ENCODE data around the gene CNPY4.

CNPY4 gene

DNA sequence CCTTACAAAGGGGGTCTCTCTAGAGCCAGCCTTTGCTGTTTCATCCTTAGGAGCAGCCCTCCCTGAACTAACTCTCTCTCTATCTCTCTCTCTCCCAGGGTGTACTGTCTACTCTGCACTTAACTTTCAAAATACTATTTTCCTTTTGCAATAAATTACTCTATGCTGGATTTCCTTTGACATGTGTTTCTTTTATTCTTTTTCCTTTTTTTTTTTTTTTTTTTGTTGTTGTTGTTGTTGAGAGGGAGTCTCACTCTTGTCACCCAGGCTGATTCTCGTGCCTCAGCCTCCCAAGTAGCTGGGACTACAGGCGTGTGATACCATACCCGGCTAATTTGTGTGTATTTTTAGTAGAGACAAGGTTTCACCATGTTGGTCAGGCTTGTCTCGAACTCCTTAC is 36.5 kb upstream of the CNPY4 start:
- Histone ChIP-seq H3K27me3 (ENCODE audit: insufficient read depth, low read length) (no peaks in the 10 kb centered on the region), H3K4me1 (ENCODE audit: control insufficient read depth, insufficient read depth, low read length, unreplicated experiment) (peaks cover 20% of the 10 kb centered on the region), H2AFZ (ENCODE audit: low read length, unreplicated experiment) (no peak overlapping the region), H3K27ac (ENCODE audit: low read depth, low read length) (no peak overlapping the region), H3K79me2 (ENCODE audit: control insufficient read depth, insufficient read depth, low read length, unreplicated experiment) (peaks cover 37% of the 10 kb centered on the region), H3K4me3 (ENCODE audit: low read depth, low read length) (no peak overlapping the region), H3K36me3 (ENCODE audit: insufficient read depth, low read length) (peaks cover 6% of the 10 kb centered on the region; the same call in 1 of the 2 replicates)

DNA sequence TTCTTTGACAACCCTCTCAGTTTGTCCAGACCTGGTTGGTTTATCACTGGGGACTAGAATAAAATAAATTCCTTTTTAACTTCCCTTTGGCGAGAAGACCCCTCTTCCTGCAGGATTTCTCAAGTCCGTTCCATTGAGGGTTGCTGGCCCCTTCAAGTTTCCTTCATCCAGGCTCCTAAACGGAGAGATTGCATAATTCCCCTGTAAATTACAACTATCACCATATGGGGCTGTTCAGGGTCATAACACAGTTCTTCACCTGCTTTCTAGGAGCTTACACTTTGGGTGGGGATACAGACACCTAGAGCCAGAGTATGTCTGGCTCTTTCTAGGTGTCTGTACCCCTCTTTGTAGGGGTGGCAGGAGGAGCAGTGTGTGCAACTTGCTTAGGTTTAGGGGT is 33.9 kb upstream of the CNPY4 start:
- Histone ChIP-seq H2AFZ (ENCODE audit: low read length, unreplicated experiment) (no peak overlapping the region), H3K4me1 (ENCODE audit: control insufficient read depth, insufficient read depth, low read length, unreplicated experiment) (peaks cover 28% of the 10 kb centered on the region), H3K27ac (ENCODE audit: low read depth, low read length) (no peak overlapping the region), H3K27me3 (ENCODE audit: insufficient read depth, low read length) (no peaks in the 10 kb centered on the region), H3K79me2 (ENCODE audit: control insufficient read depth, insufficient read depth, low read length, unreplicated experiment) (peaks cover 18% of the 10 kb centered on the region), H3K36me3 (ENCODE audit: insufficient read depth, low read length) (peaks cover 2% of the 10 kb centered on the region; the same call in 1 of the 2 replicates), H3K4me3 (ENCODE audit: low read depth, low read length) (no peak overlapping the region)

GRCh38 chr7:100087055-100087750 is 32.2 kb upstream of the CNPY4 start:
- peak overlapping the region; percentile 14 for H2AFZ ChIP-seq (ENCODE audit: low read length, unreplicated experiment)
- H3K27ac ChIP-seq (ENCODE audit: low read depth, low read length): peak overlapping the region; percentile 95
- peaks cover 32% of the 10 kb centered on the region for H3K4me1 ChIP-seq (ENCODE audit: control insufficient read depth, insufficient read depth, low read length, unreplicated experiment)
- H3K4me3 ChIP-seq (ENCODE audit: low read depth, low read length): peak overlapping the region; percentile 31; the same call in 1 of the 2 replicates
- peaks cover 19% of the 10 kb centered on the region for H3K79me2 ChIP-seq (ENCODE audit: control insufficient read depth, insufficient read depth, low read length, unreplicated experiment)
- no peaks in the 10 kb centered on the region for H3K27me3 ChIP-seq (ENCODE audit: insufficient read depth, low read length)
- peaks cover 17% of the 10 kb centered on the region; the same call in 1 of the 2 replicates for H3K36me3 ChIP-seq (ENCODE audit: insufficient read depth, low read length)

DNA sequence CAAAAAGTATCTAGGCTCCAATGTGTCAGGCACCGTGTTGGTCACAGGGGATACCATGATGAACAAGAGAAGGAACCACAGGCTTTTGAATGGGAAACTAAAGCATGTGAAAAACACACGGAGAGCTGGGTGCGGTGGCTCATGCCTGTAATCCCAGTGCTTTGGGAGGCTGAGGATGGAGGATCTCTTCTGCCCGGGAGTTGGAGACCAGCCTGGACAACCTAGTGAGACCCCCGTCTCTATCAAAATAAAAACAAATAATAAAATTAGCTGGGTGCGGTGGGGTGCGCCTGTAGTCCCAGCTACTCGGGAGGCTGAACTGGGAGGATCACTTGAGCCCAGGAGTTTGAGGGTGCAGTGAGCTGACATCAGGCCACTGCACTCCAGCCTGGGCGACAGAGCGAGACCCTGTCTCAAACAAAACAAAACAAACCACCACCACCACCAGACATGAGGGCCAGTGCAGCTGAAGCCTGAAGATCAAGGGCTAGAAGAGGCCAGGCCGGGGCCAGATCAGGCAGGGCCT is 31.3 kb upstream of the CNPY4 start:
- H3K27ac ChIP-seq (ENCODE audit: low read depth, low read length): peak overlapping the region; percentile 95

GRCh38 chr7:100088621-100089457 is 30.6 kb upstream of the CNPY4 start, which contains the start of gene COPS6:
TSS of gene COPS6 (plus strand) at chr7:100088969. CDS start at chr7:100088991, 22 bp downstream.
- H3K36me3 ChIP-seq (ENCODE audit: insufficient read depth, low read length): peaks cover 26% of the 10 kb centered on the region; the same call in 1 of the 2 replicates
- peak within 1 kb of the TSS; percentile 26 for H2AFZ ChIP-seq (ENCODE audit: low read length, unreplicated experiment)
- peaks cover 32% of the 10 kb centered on the region for H3K4me1 ChIP-seq (ENCODE audit: control insufficient read depth, insufficient read depth, low read length, unreplicated experiment)
- peak within 1 kb of the TSS; percentile 95 for H3K27ac ChIP-seq (ENCODE audit: low read depth, low read length)
- H3K27me3 ChIP-seq (ENCODE audit: insufficient read depth, low read length): no peaks in the 10 kb centered on the region
- peak within 1 kb of the TSS; percentile 82 for H3K4me3 ChIP-seq (ENCODE audit: low read depth, low read length)
- peaks cover 22% of the 10 kb centered on the region for H3K79me2 ChIP-seq (ENCODE audit: control insufficient read depth, insufficient read depth, low read length, unreplicated experiment)

More for the DNA sequence above, 31.3 kb upstream of the CNPY4 start:
- Histone ChIP-seq H3K4me3 (ENCODE audit: low read depth, low read length) (peak overlapping the region; percentile 82), H3K79me2 (ENCODE audit: control insufficient read depth, insufficient read depth, low read length, unreplicated experiment) (peaks cover 22% of the 10 kb centered on the region), H3K36me3 (ENCODE audit: insufficient read depth, low read length) (peaks cover 24% of the 10 kb centered on the region; the same call in 1 of the 2 replicates), H3K27me3 (ENCODE audit: insufficient read depth, low read length) (no peaks in the 10 kb centered on the region), H2AFZ (ENCODE audit: low read length, unreplicated experiment) (peak overlapping the region; percentile 26), H3K4me1 (ENCODE audit: control insufficient read depth, insufficient read depth, low read length, unreplicated experiment) (peaks cover 32% of the 10 kb centered on the region)

- H3K4me1 ChIP-seq (ENCODE audit: control insufficient read depth, insufficient read depth, low read length, unreplicated experiment): peaks cover 32% of the 10 kb centered on the region
- H3K27me3 ChIP-seq (ENCODE audit: insufficient read depth, low read length): no peaks in the 10 kb centered on the region
- peak overlapping the region; percentile 26 for H2AFZ ChIP-seq (ENCODE audit: low read length, unreplicated experiment)
- peak overlapping the region; percentile 82 for H3K4me3 ChIP-seq (ENCODE audit: low read depth, low read length)
- peaks cover 22% of the 10 kb centered on the region for H3K79me2 ChIP-seq (ENCODE audit: control insufficient read depth, insufficient read depth, low read length, unreplicated experiment)
- peak overlapping the region; percentile 95 for H3K27ac ChIP-seq (ENCODE audit: low read depth, low read length)
- H3K36me3 ChIP-seq (ENCODE audit: insufficient read depth, low read length): peaks cover 34% of the 10 kb centered on the region
Observed at GRCh38 chr7:100089458-100090196, 29.8 kb upstream of the CNPY4 start.

GRCh38 chr7:100090527-100091410 is 28.7 kb upstream of the CNPY4 start:
- no peak overlapping the region for H2AFZ ChIP-seq (ENCODE audit: low read length, unreplicated experiment)
- peaks cover 22% of the 10 kb centered on the region for H3K79me2 ChIP-seq (ENCODE audit: control insufficient read depth, insufficient read depth, low read length, unreplicated experiment)
- no peaks in the 10 kb centered on the region for H3K27me3 ChIP-seq (ENCODE audit: insufficient read depth, low read length)
- peaks cover 32% of the 10 kb centered on the region for H3K4me1 ChIP-seq (ENCODE audit: control insufficient read depth, insufficient read depth, low read length, unreplicated experiment)
- H3K36me3 ChIP-seq (ENCODE audit: insufficient read depth, low read length): peaks cover 42% of the 10 kb centered on the region
- H3K4me3 ChIP-seq (ENCODE audit: low read depth, low read length): no peak overlapping the region
- peak overlapping the region; percentile 34 for H3K27ac ChIP-seq (ENCODE audit: low read depth, low read length)

GRCh38 chr7:100091411-100092181 is 27.8 kb upstream of the CNPY4 start:
- Histone ChIP-seq H3K36me3 (ENCODE audit: insufficient read depth, low read length) (peaks cover 42% of the 10 kb centered on the region), H3K4me1 (ENCODE audit: control insufficient read depth, insufficient read depth, low read length, unreplicated experiment) (peaks cover 30% of the 10 kb centered on the region), H3K27me3 (ENCODE audit: insufficient read depth, low read length) (no peaks in the 10 kb centered on the region), H3K79me2 (ENCODE audit: control insufficient read depth, insufficient read depth, low read length, unreplicated experiment) (peaks cover 22% of the 10 kb centered on the region), H3K4me3 (ENCODE audit: low read depth, low read length) (no peak overlapping the region), H2AFZ (ENCODE audit: low read length, unreplicated experiment) (no peak overlapping the region), H3K27ac (ENCODE audit: low read depth, low read length) (no peak overlapping the region)

- Histone ChIP-seq H3K27ac (ENCODE audit: low read depth, low read length) (no peak overlapping the region), H3K36me3 (ENCODE audit: insufficient read depth, low read length) (peaks cover 53% of the 10 kb centered on the region), H3K27me3 (ENCODE audit: insufficient read depth, low read length) (no peaks in the 10 kb centered on the region), H3K79me2 (ENCODE audit: control insufficient read depth, insufficient read depth, low read length, unreplicated experiment) (peaks cover 24% of the 10 kb centered on the region), H2AFZ (ENCODE audit: low read length, unreplicated experiment) (no peak overlapping the region), H3K4me3 (ENCODE audit: low read depth, low read length) (no peak overlapping the region), H3K4me1 (ENCODE audit: control insufficient read depth, insufficient read depth, low read length, unreplicated experiment) (peaks cover 16% of the 10 kb centered on the region)
Observed at GRCh38 chr7:100093054-100093453, 26.4 kb upstream of the CNPY4 start.

Measured in ACC112 (cell line).